Calu3 (cell line): ENCODE results near the gene SPINT1. TPM values are rescaled to one million over a fixed set of nuclear protein-coding genes. Genes with fewer than 3 reads are reported as not detected.

Experiments
- BruUV-seq: library from RNA; stranded (reverse); fragments of 400-500 nt; replicated peaks from 2 replicates; lab custom pipeline; 2021; lab: Mats Ljungman, UMichigan
- CTCF ChIA-PET: fragments of 300-600 bp; sonication (Branson Sonifier 250); formaldehyde crosslinking; loops from one replicate; lab custom pipeline; 2022; ENCODE audit warnings: antibody characterized with exemption; lab: Charles Lee
- DNase-seq: peaks from one replicate; pipeline ENCODE4 v3.0.0; 2022
- H3K27ac Mint-ChIP-seq: one replicate; pipeline ENCODE4 v1.8.0; 2022; ENCODE audit warnings: mixed read lengths; ENCODE audit not compliant: unreplicated experiment
- H3K27me3 Mint-ChIP-seq: one replicate; pipeline ENCODE4 v1.8.0; 2022; ENCODE audit warnings: mixed read lengths; ENCODE audit not compliant: unreplicated experiment
- H3K36me3 Mint-ChIP-seq: one replicate; pipeline ENCODE4 v1.8.0; 2022; ENCODE audit warnings: mild to moderate bottlenecking, moderate library complexity, mixed read lengths; ENCODE audit not compliant: insufficient read depth, unreplicated experiment
- H3K4me1 Mint-ChIP-seq: one replicate; pipeline ENCODE4 v1.8.0; 2022; ENCODE audit warnings: mild to moderate bottlenecking, low read depth, mixed read lengths; ENCODE audit not compliant: unreplicated experiment
- H3K4me3 Mint-ChIP-seq: one replicate; pipeline ENCODE4 v1.8.0; 2022; ENCODE audit warnings: mild to moderate bottlenecking, low read depth, moderate library complexity, mixed read lengths; ENCODE audit not compliant: unreplicated experiment
- H3K9me3 Mint-ChIP-seq: one replicate; pipeline ENCODE4 v1.8.0; 2022; ENCODE audit warnings: low read depth, mixed read lengths; ENCODE audit not compliant: unreplicated experiment
- intact Hi-C: fragments of 100-400 bp; cut with micrococcal nuclease; formaldehyde crosslinking; loops from one replicate; pipeline ENCODE4 v1.10.0; 2022; ENCODE audit not compliant: unreplicated experiment
- total RNA-seq: library from RNA; stranded (reverse); gene quantifications from 2 replicates; pipeline ENCODE4 v1.2.3, GENCODE V29; 2022
- TF ChIP-seq, protein P1 (sequence below): fragments of 200-600 bp; IDR thresholded peaks from one replicate; pipeline ENCODE4 v1.8.0; 2022; ENCODE audit warnings: antibody characterized with exemption; ENCODE audit not compliant: unreplicated experiment

Gene SPINT1
- total RNA-seq, 1 experiment from 2014 or later: 93.7 TPM

DNA sequence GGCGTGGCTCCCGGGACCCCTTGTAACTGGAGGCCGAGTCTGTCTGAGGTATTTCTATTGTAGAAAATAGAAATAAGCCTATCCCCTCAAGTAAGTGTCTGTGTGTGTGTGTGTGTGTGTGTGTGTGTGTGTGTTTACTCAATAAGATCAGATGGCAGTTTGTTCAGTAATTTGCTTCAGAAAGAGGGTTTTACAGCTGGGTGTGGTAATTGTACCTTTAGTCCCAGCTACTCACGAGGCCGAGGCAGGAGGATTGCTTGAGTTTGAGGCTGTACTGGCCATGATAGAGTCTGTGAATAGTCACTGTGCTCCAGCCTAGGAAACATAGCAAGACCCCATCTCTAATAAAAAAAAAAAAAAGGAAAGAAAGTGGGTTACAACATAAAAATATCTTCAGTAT is 8.7 kb downstream of the SPINT1 start:
- no TSS peak for BruUV-seq
- Mint-ChIP-seq H3K9me3 (no peaks in the 10 kb centered on the region), H3K27ac (no peak overlapping the region), H3K4me3 (no peak overlapping the region), H3K4me1 (peaks cover 16% of the 10 kb centered on the region), H3K36me3 (peaks cover 23% of the 10 kb centered on the region), H3K27me3 (no peaks in the 10 kb centered on the region)
- intact Hi-C loops: no loop called here
- no peak for DNase-seq
- CTCF ChIA-PET: no interaction called here
- TF ChIP-seq, protein P1, sequence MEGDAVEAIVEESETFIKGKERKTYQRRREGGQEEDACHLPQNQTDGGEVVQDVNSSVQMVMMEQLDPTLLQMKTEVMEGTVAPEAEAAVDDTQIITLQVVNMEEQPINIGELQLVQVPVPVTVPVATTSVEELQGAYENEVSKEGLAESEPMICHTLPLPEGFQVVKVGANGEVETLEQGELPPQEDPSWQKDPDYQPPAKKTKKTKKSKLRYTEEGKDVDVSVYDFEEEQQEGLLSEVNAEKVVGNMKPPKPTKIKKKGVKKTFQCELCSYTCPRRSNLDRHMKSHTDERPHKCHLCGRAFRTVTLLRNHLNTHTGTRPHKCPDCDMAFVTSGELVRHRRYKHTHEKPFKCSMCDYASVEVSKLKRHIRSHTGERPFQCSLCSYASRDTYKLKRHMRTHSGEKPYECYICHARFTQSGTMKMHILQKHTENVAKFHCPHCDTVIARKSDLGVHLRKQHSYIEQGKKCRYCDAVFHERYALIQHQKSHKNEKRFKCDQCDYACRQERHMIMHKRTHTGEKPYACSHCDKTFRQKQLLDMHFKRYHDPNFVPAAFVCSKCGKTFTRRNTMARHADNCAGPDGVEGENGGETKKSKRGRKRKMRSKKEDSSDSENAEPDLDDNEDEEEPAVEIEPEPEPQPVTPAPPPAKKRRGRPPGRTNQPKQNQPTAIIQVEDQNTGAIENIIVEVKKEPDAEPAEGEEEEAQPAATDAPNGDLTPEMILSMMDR: no peak

DNA sequence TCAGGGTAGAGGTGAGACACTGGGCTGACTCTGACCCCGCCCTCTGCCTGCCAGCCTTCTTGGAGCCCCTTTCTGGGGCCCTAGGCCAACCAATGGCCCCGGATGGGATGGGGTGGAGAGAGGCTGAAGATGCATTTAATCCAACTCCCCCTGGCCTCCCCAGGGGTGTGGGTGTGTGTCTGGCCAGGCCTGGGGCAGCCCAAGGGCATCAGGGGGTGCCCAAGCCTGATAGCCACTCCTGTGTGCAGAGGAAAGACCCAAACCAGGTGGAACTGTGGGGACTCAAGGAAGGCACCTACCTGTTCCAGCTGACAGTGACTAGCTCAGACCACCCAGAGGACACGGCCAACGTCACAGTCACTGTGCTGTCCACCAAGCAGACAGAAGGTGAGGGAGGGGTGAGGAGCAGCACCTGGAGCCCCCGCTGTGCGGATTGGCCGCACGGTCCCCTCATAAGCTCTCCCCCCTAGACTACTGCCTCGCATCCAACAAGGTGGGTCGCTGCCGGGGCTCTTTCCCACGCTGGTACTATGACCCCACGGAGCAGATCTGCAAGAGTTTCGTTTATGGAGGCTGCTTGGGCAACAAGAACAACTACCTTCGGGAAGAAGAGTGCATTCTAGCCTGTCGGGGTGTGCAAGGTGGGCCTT is 9.5 kb downstream of the SPINT1 start:
- CTCF ChIA-PET: no interaction called here
- Mint-ChIP-seq H3K9me3 (no peaks in the 10 kb centered on the region), H3K4me3 (no peak overlapping the region), H3K4me1 (peaks cover 8% of the 10 kb centered on the region), H3K36me3 (peaks cover 30% of the 10 kb centered on the region), H3K27ac (no peak overlapping the region), H3K27me3 (no peaks in the 10 kb centered on the region)
- TF ChIP-seq, protein P1: no peak
- no peak for DNase-seq
- intact Hi-C loops: no loop called here
- BruUV-seq: no TSS peak

DNA sequence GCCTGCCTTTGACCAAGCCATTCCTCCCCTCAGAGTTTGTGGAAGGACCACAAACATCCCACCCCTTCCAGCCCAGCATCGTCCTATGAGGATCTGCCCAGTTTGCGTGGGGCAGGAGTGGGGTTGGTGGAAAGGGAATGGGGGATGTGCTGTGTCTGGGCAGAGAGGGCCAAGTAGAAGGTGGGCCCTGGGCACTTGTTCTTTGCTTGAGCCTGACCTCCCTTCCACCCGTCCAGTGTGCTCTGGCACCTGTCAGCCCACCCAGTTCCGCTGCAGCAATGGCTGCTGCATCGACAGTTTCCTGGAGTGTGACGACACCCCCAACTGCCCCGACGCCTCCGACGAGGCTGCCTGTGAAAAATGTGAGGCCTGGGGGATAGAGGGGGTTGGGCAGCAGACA is 10.3 kb downstream of the SPINT1 start:
- H3K9me3 Mint-ChIP-seq: no peaks in the 10 kb centered on the region
- no peaks in the 10 kb centered on the region for H3K27me3 Mint-ChIP-seq
- no peak for DNase-seq
- no TSS peak for BruUV-seq
- H3K27ac Mint-ChIP-seq: no peak overlapping the region
- TF ChIP-seq, protein P1: no peak
- intact Hi-C loops: no loop called here
- CTCF ChIA-PET: no interaction called here
- peaks cover 7% of the 10 kb centered on the region for H3K4me1 Mint-ChIP-seq
- peaks cover 36% of the 10 kb centered on the region for H3K36me3 Mint-ChIP-seq
- no peak overlapping the region for H3K4me3 Mint-ChIP-seq

DNA sequence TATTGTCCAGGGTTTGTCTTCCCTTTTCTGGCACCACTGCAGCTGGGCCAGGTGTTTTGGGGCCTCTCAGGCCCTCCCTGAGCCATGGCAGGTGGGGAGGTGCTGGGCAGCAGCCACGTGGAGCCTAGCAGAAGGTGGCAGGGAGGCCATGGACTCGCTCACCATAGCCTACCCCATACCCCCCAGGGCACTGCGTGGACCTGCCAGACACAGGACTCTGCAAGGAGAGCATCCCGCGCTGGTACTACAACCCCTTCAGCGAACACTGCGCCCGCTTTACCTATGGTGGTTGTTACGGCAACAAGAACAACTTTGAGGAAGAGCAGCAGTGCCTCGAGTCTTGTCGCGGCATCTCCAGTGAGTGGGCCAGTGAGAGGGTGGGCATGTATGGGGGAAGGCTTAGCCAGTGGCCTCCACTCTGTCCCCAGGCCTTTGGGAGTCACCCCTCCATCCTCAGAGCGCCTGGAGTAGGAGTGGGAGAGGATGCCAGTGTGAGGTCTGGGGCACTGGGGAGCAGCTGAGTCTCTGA is 11.9 kb downstream of the SPINT1 start:
- Mint-ChIP-seq H3K4me3 (no peak overlapping the region), H3K4me1 (peaks cover 15% of the 10 kb centered on the region), H3K27ac (no peak overlapping the region), H3K9me3 (no peaks in the 10 kb centered on the region), H3K36me3 (peaks cover 29% of the 10 kb centered on the region), H3K27me3 (no peaks in the 10 kb centered on the region)
- TF ChIP-seq, protein P1: no peak
- BruUV-seq: no TSS peak
- CTCF ChIA-PET: interaction anchor here (4.3 to 5.8 kb wide), 2 partner anchors 16 to 35 kb away, joined by 73 to 92 read pairs; partner anchors contain the start of gene RHOV
- no peak for DNase-seq
- intact Hi-C loops: no loop called here
